NT2/D1 (cell line): ENCODE results near the gene AP3B2.

ENCODE experiments used
- SUZ12 ChIP-seq: IDR thresholded peaks from 2 replicates; pipeline ENCODE4 v1.6.1; 2011; ENCODE audit not compliant: insufficient read length, insufficient read depth; ENCODE audit errors: extremely low read depth
- YY1 ChIP-seq: IDR thresholded peaks from 2 replicates; pipeline ENCODE4 v1.6.1; 2011; ENCODE audit not compliant: insufficient read length, insufficient read depth
- ZNF274 ChIP-seq: IDR thresholded peaks from 2 replicates; pipeline ENCODE4 v1.6.1; 2011; ENCODE audit warnings: mild to moderate bottlenecking, low read depth, low read length

DNA sequence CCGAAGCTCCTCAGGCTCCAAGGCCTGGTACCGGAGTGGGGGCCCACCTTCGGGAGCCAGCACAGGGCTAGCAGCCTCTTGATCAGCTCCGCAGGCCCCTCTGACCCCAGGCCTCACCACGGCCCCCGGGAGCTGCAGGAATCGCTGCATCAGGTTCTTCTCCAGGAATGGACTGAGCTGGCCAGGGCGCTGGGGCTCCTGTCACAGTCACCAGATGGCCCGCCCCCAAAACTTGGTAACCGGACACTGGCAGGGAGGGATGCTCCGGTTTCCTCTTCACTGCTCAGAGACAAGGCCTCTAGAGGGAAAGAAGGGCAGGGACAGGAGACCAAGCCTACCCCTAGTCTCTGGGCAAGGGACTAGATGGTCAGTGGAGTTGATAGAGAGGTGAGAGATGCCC is 9.9 kb downstream of the AP3B2 start:
- no peak for TF ChIP-seq SUZ12
- no peak for TF ChIP-seq ZNF274
- no peak for TF ChIP-seq YY1
